ENCODE results near the gene SMIM38. TPM values are rescaled to one million over a fixed set of nuclear protein-coding genes. Genes with fewer than 3 reads are reported as not detected.
"Not testable (repeated sequence)": the region's sequence is repeated elsewhere in the genome, so short reads cannot be mapped to it uniquely, and the experiment has no call there.

Gene SMIM38
- total RNA-seq, 2 donors from 2014 or later = 0.18 TPM; not detected in 1

DNA sequence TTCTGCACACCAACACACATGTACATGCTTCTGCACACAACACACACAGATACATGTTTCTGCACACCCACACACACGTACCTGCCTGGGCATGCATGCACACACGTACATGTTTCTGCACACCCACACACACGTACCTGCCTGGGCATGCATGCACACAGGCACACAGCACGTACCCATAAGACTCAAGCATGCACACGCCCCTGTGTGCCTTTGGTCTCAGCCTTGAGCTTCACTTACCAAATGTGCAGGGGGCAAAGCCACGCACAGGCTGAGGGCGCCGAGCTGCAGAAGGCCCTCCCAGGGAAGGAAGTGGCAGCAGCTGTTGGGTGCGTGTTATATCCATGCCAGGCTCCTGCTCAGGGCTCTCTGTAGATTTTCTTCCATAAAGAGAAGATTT lies 34.7 kb upstream of the SMIM38 start:
- DNase-seq (no peak), ATAC-seq (no peak)
- intact Hi-C loops (cut with DNase I) = loop anchor here in 1 of 2 donors (10.0 kb wide), 1 partner anchor 324 kb away; no protein-coding TSS in a partner anchor

DNA sequence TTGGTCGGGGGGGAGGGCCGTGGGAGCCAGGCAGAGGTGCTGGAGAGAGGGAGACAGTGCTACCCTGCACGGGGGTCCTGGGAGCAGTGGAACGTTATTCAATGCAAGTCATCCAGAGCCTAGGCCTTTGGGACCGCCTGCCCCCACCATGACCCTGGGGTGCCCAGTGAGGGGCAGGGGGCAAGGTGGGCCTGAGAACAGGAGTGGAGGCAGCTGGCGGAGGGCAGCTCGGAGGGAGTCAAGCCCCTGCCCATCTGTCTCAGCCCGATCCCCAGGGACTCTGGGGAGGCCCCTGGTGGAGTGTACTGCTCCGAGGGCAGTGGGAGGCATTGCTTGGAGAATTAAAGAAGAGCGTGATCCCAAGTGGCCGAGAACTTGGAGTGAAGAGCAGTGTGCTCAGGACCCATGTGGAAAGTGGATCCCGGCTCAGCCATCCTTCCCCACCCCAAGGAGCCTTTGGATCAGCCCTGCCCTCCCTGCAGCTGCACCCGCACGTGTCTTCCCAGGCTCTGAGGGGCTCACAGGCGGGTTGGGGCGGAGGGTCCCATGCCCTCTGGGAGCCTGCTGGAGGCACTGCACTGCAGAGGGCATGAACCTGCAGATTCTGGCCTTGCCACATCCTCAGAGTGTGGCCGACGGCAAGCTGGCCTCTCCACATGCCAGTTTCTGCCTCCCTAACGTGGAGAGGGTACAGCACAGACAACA lies 34.0 kb upstream of the SMIM38 start:
- DNase-seq (no peak), ATAC-seq (no peak)
- intact Hi-C loops (cut with DNase I) = loop anchor here in 1 of 2 donors (2.0 to 10.0 kb wide), 2 partner anchors 175 to 323 kb away; no protein-coding TSS in a partner anchor

DNA sequence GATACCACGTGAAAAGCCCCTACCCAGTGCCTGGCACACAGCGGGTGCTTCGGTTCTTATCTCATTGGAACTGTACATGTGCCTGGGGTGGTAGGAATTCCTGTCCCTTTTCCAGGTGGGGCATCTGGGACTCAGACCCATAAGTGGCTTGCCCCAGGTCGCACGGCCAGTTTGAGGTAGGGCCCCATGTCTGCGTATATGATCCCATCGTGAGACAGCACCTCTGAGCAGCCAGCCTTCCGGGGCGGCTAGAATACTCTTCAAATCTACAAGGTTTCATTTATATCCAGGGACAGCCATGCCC lies 33.5 kb upstream of the SMIM38 start:
- DNase-seq (no peak), ATAC-seq (no peak)
- intact Hi-C loops (cut with DNase I) = loop anchor here in 1 of 2 donors (2.0 to 10.0 kb wide), 2 partner anchors 175 to 323 kb away; no protein-coding TSS in a partner anchor

DNA sequence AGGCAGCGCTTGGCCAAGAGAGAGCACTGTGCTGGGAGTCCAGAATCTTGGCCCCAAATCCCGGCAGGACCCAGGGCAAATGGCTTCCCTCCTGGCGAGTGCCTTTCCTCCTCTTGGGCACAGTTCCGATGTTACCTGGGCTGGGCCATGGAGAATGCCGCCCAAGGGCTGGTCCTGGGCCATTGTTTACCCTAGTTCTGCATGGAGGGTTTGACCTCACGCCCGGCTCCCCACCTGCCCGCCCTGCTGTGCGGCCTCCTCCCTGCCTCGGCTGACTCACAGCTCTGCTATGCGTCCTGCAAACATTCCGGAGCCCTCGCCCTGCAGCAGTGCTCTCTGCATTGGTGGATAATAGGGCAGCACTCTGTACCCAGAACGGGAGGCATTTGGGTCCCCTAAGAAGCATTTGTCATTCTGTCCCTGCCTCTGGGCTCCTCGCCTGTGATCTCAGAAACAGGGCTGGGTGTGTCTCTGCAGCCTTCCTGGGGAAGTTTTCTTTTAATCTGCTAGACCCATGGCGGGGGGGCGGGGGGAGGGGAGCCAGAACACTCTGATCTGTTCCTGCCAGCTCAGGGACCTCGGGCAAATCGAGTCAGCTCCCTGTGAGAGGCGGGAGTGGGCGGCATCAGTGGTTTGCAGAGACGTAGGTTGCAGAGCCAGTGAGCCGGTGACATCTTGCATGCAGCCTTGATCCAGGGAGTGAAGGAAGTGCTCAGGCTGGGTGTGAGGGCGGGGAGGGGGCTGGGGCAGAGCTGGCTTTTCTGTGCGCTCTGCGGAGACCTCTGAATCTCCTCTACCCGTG lies 32.9 kb upstream of the SMIM38 start:
- ATAC-seq (peak; percentile 69 to 91), DNase-seq (peak; percentile 74)
- intact Hi-C loops (cut with DNase I) = loop anchor here in 1 of 2 donors (2.0 to 10.0 kb wide), 2 partner anchors 174 to 322 kb away; no protein-coding TSS in a partner anchor

DNA sequence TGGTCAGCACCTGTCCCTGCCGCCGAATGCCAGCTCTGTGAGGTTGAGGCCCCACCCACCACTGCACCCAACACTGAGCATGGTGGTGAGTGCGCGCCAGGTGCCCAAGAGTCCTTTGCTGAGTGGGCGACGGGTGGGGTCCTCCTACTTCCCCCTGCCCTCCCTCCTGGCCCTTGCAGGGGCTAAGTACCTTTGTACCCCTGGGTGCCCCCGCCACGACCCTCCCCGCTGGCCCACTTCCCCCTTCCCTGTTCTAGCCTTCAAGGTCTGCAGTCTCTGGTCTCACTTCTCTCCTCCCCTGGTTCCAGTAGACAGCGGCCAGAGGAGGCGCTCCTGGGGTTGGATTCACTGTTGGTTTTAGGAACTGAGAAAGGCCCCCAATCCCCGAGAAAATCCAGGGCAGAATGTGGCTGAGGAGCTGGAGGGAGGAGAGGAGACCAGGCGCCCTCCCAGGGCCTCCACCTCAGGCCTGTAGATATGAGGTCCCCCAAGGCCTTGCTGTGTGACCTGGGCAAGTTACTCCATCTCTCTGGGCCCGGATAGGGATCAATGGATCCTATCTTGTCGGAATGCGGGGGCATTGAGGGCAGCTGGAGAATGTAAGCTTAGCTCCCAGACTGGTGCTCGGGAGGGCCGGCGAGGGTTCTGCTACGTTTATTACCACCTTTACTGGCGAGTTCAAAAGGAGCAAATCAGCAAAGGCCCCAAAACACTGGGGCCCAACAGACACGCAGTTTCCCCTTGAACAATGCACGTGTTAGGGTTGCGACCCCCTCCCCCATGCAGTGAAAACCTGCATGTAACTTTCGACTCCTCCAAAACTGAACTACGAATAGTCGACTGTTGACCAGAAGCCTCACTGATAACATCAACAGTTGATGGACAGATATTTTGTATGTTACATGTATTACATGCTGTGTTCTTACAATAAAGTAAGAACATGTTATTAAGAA lies 31.9 kb upstream of the SMIM38 start:
- ATAC-seq (no peak), DNase-seq (no peak)
- intact Hi-C loops (cut with DNase I) = loop anchor here in 1 of 2 donors (2.0 to 10.0 kb wide), 2 partner anchors 173 to 321 kb away; no protein-coding TSS in a partner anchor

DNA sequence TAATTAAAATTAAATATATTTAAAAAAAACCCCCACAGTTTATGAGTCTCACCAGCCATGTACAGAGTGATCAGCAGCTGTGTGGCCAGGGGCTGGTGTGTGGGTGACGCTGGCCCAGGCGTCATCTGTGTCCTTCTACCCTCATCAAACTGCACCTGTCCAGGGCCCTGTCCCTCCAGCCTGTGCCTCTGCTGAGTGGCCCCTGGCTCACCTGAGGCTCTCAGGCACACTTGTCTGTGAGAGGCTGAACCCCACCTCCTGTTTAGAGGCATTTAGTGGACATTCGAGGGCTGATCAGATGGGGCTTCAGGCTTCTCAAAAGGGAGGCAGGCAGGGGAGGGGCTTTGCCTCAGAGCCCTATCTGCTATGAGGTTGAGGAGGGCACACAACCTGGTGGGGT lies 29.9 kb upstream of the SMIM38 start:
- ATAC-seq = no peak
- no peak for DNase-seq
- intact Hi-C loops (cut with DNase I) = loop anchor here in 1 of 2 donors (10.0 kb wide), 1 partner anchor 319 kb away; no protein-coding TSS in a partner anchor

DNA sequence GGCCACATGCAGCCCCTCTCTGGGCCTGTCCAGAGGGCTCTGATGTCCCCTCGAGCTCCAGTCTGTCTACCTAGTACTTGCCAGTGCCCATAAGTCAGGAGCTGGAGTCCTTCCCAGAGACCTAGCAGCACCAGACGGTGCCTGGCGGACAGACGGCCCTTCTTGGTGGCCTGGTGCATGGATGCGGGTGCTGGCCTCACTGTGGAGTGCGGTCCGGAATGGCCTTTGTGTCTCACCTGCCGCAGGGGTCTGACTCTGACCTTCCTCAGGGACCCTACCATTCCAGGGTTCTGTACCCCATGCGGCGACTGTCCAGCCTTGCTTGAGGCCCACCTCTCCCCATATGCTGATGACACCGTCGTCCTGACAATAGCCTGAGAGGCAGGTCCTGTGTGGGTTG lies 29.4 kb upstream of the SMIM38 start:
- no peak for ATAC-seq
- no peak for DNase-seq
- intact Hi-C loops (cut with DNase I) = loop anchor here in 1 of 2 donors (10.0 kb wide), 1 partner anchor 319 kb away; no protein-coding TSS in a partner anchor

DNA sequence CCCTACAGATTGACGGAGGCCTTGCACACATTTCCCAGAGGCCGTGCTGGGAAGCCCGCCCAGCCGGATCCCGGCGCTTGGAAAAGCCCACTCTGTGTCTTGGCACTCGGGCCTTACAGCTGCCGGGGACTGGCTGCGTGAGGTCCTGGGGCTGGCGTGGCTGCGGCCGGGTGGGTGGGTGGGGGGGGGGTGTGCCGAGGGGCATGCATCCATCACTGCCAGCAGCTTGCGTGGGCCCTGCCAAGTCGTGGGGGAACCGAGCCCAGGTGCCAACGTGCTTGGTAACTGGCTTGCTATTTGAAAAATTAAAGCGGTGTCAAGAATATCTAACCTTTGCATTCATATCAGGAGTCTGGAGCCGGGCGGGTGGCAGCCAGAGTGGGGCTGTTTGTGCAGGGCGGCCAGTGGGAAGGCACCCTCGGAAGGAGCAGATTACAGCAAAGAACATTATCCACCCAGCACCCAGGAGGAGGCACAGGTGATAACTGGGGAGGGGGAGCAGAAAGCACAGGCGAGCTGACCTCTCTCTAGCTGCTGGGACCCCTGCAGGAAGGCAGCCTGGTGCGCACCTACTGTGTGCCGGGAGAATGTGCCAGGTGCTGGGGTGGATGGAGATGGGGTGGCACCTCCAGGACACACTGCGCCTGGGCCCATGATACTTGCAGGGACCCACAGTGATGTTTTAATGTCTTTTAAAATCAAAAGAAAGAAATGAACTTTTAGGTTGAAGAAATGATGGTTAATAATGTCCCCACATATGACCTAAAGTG lies 28.5 kb upstream of the SMIM38 start:
- DNase-seq (no peak), ATAC-seq (peak; percentile 25 to 48)
- intact Hi-C loops (cut with DNase I) = loop anchor here in 1 of 2 donors (10.0 kb wide), 1 partner anchor 318 kb away; no protein-coding TSS in a partner anchor

DNA sequence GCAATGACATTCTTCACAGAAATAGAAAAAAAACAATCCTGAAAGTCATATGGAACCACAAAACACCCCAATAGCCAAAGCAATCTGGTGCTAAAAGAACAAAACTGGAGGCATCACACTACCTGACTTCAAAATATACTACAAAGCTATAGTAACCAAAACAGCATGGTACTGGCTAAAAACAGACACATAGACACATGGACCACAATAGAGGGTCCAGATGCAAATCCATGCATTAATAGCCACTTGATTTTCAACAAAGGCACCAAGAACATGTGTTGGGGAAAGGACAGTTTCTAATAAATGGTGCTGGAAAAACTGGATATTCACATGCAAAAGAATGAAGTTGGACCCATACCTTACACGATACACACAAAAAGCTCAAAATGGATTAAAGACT lies 27.9 kb upstream of the SMIM38 start:
- ATAC-seq (no peak), DNase-seq (no peak)
- intact Hi-C loops (cut with DNase I) = loop anchor here in 1 of 2 donors (10.0 kb wide), 1 partner anchor 317 kb away; no protein-coding TSS in a partner anchor

DNA sequence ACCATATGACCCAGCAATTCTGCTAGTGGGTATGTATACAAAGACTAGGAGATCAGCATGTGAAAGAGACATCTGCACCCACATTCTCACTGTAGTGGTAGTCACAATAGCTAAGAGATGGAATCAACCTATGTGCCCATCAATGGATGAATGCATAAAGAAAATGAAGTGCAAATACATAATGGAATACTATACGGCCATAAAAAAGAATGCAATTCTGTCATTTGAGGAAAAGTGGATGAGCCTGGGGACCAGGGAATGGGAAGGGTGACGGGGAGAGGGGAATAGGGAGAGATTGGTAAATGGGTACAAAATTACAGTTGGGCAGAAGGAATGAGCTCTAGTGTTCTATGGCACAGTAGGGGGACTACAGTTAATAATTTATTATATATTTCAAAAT lies 26.7 kb upstream of the SMIM38 start:
- no peak for ATAC-seq
- DNase-seq = no peak
- intact Hi-C loops (cut with DNase I) = loop anchor here in 1 of 2 donors (10.0 kb wide), 1 partner anchor 316 kb away; no protein-coding TSS in a partner anchor

DNA sequence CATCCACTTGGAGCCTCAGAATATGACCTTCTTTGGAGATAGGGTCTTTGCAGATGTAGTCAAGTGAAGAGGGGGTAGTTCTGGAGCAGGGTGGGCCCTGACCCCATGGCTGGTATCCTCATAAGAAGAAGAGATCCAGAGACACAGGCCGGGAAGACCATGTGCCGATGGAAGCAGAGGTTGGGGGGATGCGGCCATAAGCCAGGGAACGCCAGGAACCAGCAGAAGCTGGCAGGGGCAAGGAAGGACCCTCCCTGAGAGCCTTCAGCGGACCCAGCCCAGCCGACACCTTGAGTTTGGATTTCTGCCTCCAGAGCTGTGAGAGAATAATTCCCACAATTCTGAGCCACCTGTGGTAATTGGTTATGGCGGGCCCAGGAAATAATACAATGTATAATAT lies 26.1 kb upstream of the SMIM38 start:
- no peak for ATAC-seq
- DNase-seq = no peak
- intact Hi-C loops (cut with DNase I) = loop anchor here in 1 of 2 donors (5.0 to 10.0 kb wide), 2 partner anchors 83 to 315 kb away; no protein-coding TSS in a partner anchor

DNA sequence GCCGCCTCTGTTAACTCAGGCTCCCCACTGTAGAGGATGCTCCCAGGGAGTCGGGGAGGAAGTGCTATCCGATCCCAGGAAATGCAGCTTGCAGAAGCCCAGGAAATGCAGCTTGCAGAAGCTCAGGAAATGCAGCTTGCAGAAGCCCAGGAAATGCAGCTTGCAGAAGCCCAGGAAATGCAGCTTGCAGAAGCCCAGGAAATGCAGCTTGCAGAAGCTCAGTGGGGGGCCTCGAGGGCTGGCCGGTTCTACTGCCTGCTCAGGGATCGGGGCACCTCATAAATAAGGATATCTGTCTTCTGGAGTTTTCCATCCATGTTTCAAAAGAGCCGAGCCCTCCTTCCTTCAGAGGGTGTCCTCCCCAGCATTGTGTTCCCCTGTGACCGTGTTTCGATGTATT lies 25.1 kb upstream of the SMIM38 start:
- intact Hi-C loops (cut with DNase I) = loop anchor here in 1 of 2 donors (5.0 kb wide), 1 partner anchor 82 kb away; no protein-coding TSS in a partner anchor
- DNase-seq (no peak), ATAC-seq (no peak)

DNA sequence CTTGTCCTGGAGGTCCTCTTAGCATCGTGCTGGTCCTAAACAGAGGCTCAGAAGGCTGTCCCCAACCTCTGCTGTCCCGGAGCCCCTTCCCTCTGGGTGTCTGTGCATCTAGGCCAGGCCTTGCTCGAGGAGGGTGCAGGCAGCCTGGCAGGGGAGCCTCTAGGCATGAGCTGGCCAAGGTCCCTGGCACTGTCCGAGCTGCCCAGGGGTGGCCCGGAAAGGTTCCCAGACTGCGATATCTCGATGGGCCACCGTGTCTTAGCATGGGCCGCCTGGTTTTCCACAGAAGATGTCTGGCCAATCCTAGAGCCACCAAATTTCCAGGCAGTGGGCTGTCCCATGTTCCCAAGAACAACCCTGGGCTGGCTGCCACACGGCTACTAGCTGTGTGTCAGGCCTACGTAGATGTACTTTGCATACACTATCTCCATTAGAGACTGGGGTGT lies 24.6 kb upstream of the SMIM38 start:
- peak; percentile 44 to 75 for ATAC-seq
- peak; percentile 69 for DNase-seq
- intact Hi-C loops (cut with DNase I) = loop anchor here in 1 of 2 donors (5.0 kb wide), 1 partner anchor 81 kb away; no protein-coding TSS in a partner anchor

DNA sequence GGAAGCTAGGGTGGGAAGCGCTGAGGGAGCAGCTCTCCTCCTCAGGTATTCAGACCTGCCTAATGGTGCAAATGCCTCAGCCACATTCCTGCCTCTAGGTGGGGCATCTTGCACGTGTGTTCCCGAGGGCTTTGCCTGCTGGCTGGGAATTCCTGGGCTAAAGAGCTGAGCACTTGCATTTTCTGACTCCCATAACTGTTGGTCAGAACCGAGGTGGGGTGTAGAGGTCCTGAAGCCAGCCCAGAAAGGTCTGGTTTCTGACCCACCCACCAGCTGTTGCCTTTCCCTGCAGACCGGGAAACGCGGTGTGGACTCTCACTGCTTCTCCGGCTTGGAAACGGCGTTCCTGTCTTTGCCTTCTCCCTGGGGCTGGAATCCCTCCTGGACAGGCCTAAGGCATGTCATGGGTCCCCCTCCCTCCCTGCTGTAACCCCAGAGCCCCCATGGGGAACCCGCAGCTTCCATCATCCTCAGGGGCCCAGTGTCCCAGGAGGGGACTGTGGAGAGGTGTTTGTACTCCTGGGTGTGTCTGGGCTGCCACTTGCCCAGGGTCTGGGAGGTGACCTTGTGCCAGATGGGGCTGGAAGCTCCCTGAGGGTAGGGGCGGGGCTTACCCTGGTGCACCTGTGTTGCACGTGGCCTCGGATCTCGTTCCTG lies 24.0 kb upstream of the SMIM38 start:
- ATAC-seq = peak; percentile 79 to 86
- intact Hi-C loops (cut with DNase I) = loop anchor here in 1 of 2 donors (5.0 kb wide), 1 partner anchor 81 kb away; no protein-coding TSS in a partner anchor

DNA sequence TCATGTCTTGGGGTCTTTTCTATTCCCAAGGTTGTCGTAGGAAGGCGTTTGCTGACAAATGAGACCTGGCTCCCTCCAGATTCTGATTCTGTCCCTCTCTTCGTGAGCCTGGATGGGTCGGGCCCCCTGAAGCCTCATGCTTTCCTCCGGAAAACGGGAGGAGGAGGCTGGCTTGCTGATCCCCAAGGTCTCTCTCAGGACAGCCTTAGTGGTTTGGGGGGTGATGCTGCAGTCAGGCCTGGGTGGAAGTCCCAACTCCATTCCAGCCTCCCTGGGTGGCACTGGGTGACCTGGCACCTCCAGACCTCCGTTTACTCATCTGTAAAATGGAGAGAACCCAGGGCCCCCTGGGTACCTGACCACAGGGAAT lies 23.4 kb upstream of the SMIM38 start:
- ATAC-seq (no peak), DNase-seq (no peak)
- intact Hi-C loops (cut with DNase I) = loop anchor here in 1 of 2 donors (5.0 kb wide), 1 partner anchor 80 kb away; no protein-coding TSS in a partner anchor

More for the DNA sequence above, 24.0 kb upstream of the SMIM38 start:
- peak; percentile 67 for DNase-seq

DNA sequence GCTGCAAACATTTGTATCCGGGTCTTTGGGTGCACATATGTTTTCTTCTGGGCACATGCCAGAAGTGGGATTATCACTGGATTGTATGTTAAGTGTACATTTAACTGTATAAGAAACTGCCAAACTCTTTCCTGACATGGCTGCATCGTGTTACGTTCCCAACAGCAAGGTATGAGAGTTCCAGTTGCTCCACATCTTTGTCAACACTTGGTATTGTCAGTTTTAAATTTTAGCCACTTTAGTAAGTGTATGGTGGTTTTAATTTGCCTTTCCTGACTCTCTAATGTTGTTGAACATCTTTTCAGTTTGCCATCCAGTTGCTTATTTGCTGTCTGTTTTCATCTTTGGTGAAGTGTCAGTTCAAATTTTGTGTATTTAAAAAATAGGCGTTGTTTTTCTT lies 22.5 kb upstream of the SMIM38 start:
- intact Hi-C loops (cut with DNase I) = loop anchor here in 1 of 2 donors (5.0 kb wide), 1 partner anchor 79 kb away; no protein-coding TSS in a partner anchor
- DNase-seq = no peak
- ATAC-seq = no peak

DNA sequence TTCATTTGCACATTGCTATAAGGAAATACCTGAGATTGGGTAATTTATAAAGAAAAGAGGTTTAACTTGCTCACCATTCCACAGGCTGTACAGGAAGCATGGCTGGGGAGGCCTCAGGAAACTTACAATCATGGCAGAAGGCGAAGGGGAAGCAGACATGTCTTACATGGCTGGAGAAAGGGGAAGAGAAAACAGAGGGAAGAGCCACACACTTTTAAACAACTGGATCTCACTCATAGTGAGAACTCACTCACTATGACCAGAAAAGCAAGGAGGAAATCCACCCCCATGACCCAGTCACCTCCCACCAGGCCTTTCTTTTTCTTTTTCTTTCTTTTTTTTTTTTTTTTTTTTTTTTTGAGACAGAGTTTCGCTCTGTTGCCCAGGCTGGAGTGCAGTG lies 21.6 kb upstream of the SMIM38 start:
- not testable (repeated sequence) for DNase-seq, ATAC-seq
- intact Hi-C loops (cut with DNase I) = loop anchor here in 1 of 2 donors (5.0 kb wide), 1 partner anchor 78 kb away; no protein-coding TSS in a partner anchor

All from left cardiac atrium (tissue), 4 donors.